ENCODE measurements around the gene CST2. TPM values are rescaled to one million over a fixed set of nuclear protein-coding genes. Genes with fewer than 3 reads are reported as not detected.
A peak's percentile ranks its signal among the peaks of the same experiment; 100 is the strongest.
"Not testable (repeated sequence)": the region's sequence is repeated elsewhere in the genome, so short reads cannot be mapped to it uniquely, and the experiment has no call there.

Gene CST2
- total RNA-seq, 1 donor = not detected

DNA sequence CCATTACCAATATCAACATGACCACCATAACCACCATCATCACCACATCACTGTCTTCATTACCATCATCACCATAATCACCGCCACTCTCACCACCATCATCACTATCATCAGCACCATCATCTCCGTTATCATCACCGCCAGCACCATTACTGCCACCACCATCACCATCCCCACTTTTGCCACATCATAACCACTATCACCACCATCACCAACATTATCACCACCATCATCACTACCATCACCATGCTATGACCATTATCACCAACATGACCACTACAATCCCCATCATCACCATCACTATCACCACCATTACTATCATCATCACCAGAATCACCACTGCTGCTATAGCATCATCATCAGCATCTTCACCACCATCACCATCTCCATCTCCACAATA is 25.7 kb downstream of the CST2 start:
- H3K9me3 ChIP-seq (ENCODE audit: low read depth, low read length) = no peaks in the 10 kb centered on the region
- H4K20me1 ChIP-seq (ENCODE audit: insufficient read depth, low read length) = no peaks in the 10 kb centered on the region
- H3K4me3 ChIP-seq (ENCODE audit: insufficient read depth, low read length) = no peak overlapping the region
- no peaks in the 10 kb centered on the region for H3K36me3 ChIP-seq (ENCODE audit: insufficient read depth, low read length)
- no peaks in the 10 kb centered on the region for H3K27me3 ChIP-seq (ENCODE audit: insufficient read depth, low read length)
- no peak for DNase-seq (ENCODE audit: insufficient read length, low spot score, missing footprints)
- H2AFZ ChIP-seq (ENCODE audit: low read length) = no peak overlapping the region
- no peaks in the 10 kb centered on the region for H3K79me2 ChIP-seq (ENCODE audit: insufficient read depth, low read length)
- H3K4me1 ChIP-seq (ENCODE audit: insufficient read depth, low read length) = no peaks in the 10 kb centered on the region
- no peak overlapping the region for H3K4me2 ChIP-seq (ENCODE audit: insufficient read depth, low read length)
- no peak overlapping the region for H3K27ac ChIP-seq (ENCODE audit: low read depth, low read length)
- TF ChIP-seq, protein P1, sequence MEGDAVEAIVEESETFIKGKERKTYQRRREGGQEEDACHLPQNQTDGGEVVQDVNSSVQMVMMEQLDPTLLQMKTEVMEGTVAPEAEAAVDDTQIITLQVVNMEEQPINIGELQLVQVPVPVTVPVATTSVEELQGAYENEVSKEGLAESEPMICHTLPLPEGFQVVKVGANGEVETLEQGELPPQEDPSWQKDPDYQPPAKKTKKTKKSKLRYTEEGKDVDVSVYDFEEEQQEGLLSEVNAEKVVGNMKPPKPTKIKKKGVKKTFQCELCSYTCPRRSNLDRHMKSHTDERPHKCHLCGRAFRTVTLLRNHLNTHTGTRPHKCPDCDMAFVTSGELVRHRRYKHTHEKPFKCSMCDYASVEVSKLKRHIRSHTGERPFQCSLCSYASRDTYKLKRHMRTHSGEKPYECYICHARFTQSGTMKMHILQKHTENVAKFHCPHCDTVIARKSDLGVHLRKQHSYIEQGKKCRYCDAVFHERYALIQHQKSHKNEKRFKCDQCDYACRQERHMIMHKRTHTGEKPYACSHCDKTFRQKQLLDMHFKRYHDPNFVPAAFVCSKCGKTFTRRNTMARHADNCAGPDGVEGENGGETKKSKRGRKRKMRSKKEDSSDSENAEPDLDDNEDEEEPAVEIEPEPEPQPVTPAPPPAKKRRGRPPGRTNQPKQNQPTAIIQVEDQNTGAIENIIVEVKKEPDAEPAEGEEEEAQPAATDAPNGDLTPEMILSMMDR (IDR thresholded peaks at IDR 0.05; ENCODE audit: extremely low read depth, low read depth, low read length) = no peak

GRCh38 chr20:23799216-23799847 is 27.2 kb downstream of the CST2 start:
- H3K9me3 ChIP-seq (ENCODE audit: low read depth, low read length); H3K36me3 ChIP-seq (ENCODE audit: insufficient read depth, low read length); H4K20me1 ChIP-seq (ENCODE audit: insufficient read depth, low read length); H3K4me1 ChIP-seq (ENCODE audit: insufficient read depth, low read length); DNase-seq (ENCODE audit: insufficient read length, low spot score, missing footprints); H3K4me2 ChIP-seq (ENCODE audit: insufficient read depth, low read length); H3K27ac ChIP-seq (ENCODE audit: low read depth, low read length); H3K79me2 ChIP-seq (ENCODE audit: insufficient read depth, low read length); H3K27me3 ChIP-seq (ENCODE audit: insufficient read depth, low read length); H3K4me3 ChIP-seq (ENCODE audit: insufficient read depth, low read length); H2AFZ ChIP-seq (ENCODE audit: low read length): not testable (repeated sequence)
- TF ChIP-seq, protein P1 (IDR thresholded peaks at IDR 0.05; ENCODE audit: extremely low read depth, low read depth, low read length) = peak; percentile 59

- no peak overlapping the region for H3K4me2 ChIP-seq (ENCODE audit: insufficient read depth, low read length)
- H3K4me3 ChIP-seq (ENCODE audit: insufficient read depth, low read length) = no peak overlapping the region
- H4K20me1 ChIP-seq (ENCODE audit: insufficient read depth, low read length) = no peaks in the 10 kb centered on the region
- H3K36me3 ChIP-seq (ENCODE audit: insufficient read depth, low read length) = no peaks in the 10 kb centered on the region
- no peaks in the 10 kb centered on the region for H3K79me2 ChIP-seq (ENCODE audit: insufficient read depth, low read length)
- TF ChIP-seq, protein P1 (IDR thresholded peaks at IDR 0.05; ENCODE audit: extremely low read depth, low read depth, low read length) = no peak
- no peak overlapping the region for H3K27ac ChIP-seq (ENCODE audit: low read depth, low read length)
- no peaks in the 10 kb centered on the region for H3K9me3 ChIP-seq (ENCODE audit: low read depth, low read length)
- H3K27me3 ChIP-seq (ENCODE audit: insufficient read depth, low read length) = peaks cover 2% of the 10 kb centered on the region
- H2AFZ ChIP-seq (ENCODE audit: low read length) = no peak overlapping the region
- DNase-seq (ENCODE audit: insufficient read length, low spot score, missing footprints) = no peak
- H3K4me1 ChIP-seq (ENCODE audit: insufficient read depth, low read length) = no peaks in the 10 kb centered on the region
These were observed 31.0 kb downstream of the CST2 start for GRCh38 chr20:23795526-23795925.

- TF ChIP-seq, protein P1 (IDR thresholded peaks at IDR 0.05; ENCODE audit: extremely low read depth, low read depth, low read length) = no peak
- Histone ChIP-seq H3K27me3 (ENCODE audit: insufficient read depth, low read length) (peaks cover 2% of the 10 kb centered on the region), H3K27ac (ENCODE audit: low read depth, low read length) (no peak overlapping the region)
These were observed 31.7 kb downstream of the CST2 start for GRCh38 chr20:23794841-23795240.

More at GRCh38 chr20:23794841-23795240, 31.7 kb downstream of the CST2 start:
- no peaks in the 10 kb centered on the region for H4K20me1 ChIP-seq (ENCODE audit: insufficient read depth, low read length)
- no peaks in the 10 kb centered on the region for H3K9me3 ChIP-seq (ENCODE audit: low read depth, low read length)
- no peak overlapping the region for H3K4me2 ChIP-seq (ENCODE audit: insufficient read depth, low read length)
- no peak for DNase-seq (ENCODE audit: insufficient read length, low spot score, missing footprints)
- H3K4me1 ChIP-seq (ENCODE audit: insufficient read depth, low read length) = no peaks in the 10 kb centered on the region
- no peak overlapping the region for H2AFZ ChIP-seq (ENCODE audit: low read length)
- no peaks in the 10 kb centered on the region for H3K36me3 ChIP-seq (ENCODE audit: insufficient read depth, low read length)
- no peak overlapping the region for H3K4me3 ChIP-seq (ENCODE audit: insufficient read depth, low read length)
- H3K79me2 ChIP-seq (ENCODE audit: insufficient read depth, low read length) = no peaks in the 10 kb centered on the region

Data from osteoblast (primary cell).